HepG2 (cell line): ENCODE measurements around the gene EID1.

Experiments used
- CTCF ChIP-seq: sonication (generic); formaldehyde crosslinking; IDR thresholded peaks from 2 replicates; pipeline ENCODE4 v1.5.0; 2020; ENCODE audit warnings: mild to moderate bottlenecking, missing genetic modification reagents, moderate library complexity
- EZH2 ChIP-seq: conservative IDR thresholded peaks from 2 replicates; pipeline ENCODE4 v1.6.1; 2012; ENCODE audit warnings: mild to moderate bottlenecking, low read depth, low read length, moderate library complexity
- IRF9 ChIP-seq: sonication (generic); formaldehyde crosslinking; IDR thresholded peaks from 2 replicates; pipeline ENCODE4 v1.8.0; 2022; ENCODE audit warnings: missing genetic modification reagents, mild to moderate bottlenecking, borderline replicate concordance
- MXD4 ChIP-seq: IDR thresholded peaks from 2 replicates; pipeline ENCODE4 v1.6.1; 2016; ENCODE audit warnings: mild to moderate bottlenecking, missing biosample characterization, missing genetic modification reagents
- NFYB ChIP-seq: sonication (generic); formaldehyde crosslinking; IDR thresholded peaks from 2 replicates; pipeline ENCODE4 v1.4.0; 2020; ENCODE audit warnings: missing genetic modification reagents
- PBX3 ChIP-seq: sonication (generic); formaldehyde crosslinking; IDR thresholded peaks from 2 replicates; pipeline ENCODE4 v1.8.1; 2023; ENCODE audit warnings: missing genetic modification reagents, inconsistent platforms, borderline replicate concordance
- POLR2AphosphoS5 ChIP-seq: IDR thresholded peaks from 2 replicates; pipeline ENCODE4 v1.6.1; 2012; ENCODE audit warnings: low read depth, low read length
- SMARCC2 ChIP-seq: fragments of 450-650 bp; IDR thresholded peaks from 2 replicates; pipeline ENCODE4 v1.6.1; 2017; ENCODE audit warnings: antibody characterized with exemption, mild to moderate bottlenecking
- TEAD3 ChIP-seq: optimal IDR thresholded peaks from 2 replicates; pipeline ENCODE3; 2016; ENCODE audit warnings: borderline replicate concordance
- ZSCAN25 ChIP-seq: sonication (generic); formaldehyde crosslinking; IDR thresholded peaks from 2 replicates; pipeline ENCODE4 v1.8.0; 2022; ENCODE audit warnings: mild to moderate bottlenecking, missing genetic modification reagents

- no peak for TF ChIP-seq NFYB (CRISPR knock-in tag)
- no peak for TF ChIP-seq MXD4 (CRISPR knock-in tag)
- TF ChIP-seq EZH2, result no peak
- no peak for TF ChIP-seq POLR2AphosphoS5
- no peak for TF ChIP-seq TEAD3 (CRISPR knock-in tag)
- TF ChIP-seq IRF9 (CRISPR knock-in tag), result no peak
- TF ChIP-seq SMARCC2, result no peak
- TF ChIP-seq CTCF (CRISPR knock-in tag), result no peak
- no peak for TF ChIP-seq PBX3
- no peak for TF ChIP-seq ZSCAN25
These were observed 47.8 kb downstream of the EID1 start for GRCh38 chr15:48925714-48926223.
